Activated naive CD8-positive, alpha-beta T cell treated with anti-CD3 and anti-CD28 coated beads, Interleukin-2, amount 50 U/mL, for 16 hours (primary cell): ENCODE data around the gene GLCE.

Experiments
- DNase-seq: peaks from one replicate; pipeline ENCODE4 v3.0.0-alpha.2; 2020; ENCODE audit warnings: low read depth, low spot score

GLCE gene

GRCh38 chr15:69200832-69201745, 40.7 kb downstream of the GLCE start:
- no peak for DNase-seq

GRCh38 chr15:69206079-69206478, 45.6 kb downstream of the GLCE start:
- no peak for DNase-seq

- no peak for DNase-seq
Measured at GRCh38 chr15:69209661-69210060, 49.2 kb downstream of the GLCE start.

GRCh38 chr15:69210574-69210973, 50.1 kb downstream of the GLCE start:
- no peak for DNase-seq

- DNase-seq = no peak
Measured at GRCh38 chr15:69213786-69214185, 53.4 kb downstream of the GLCE start.

- DNase-seq = no peak
Measured at GRCh38 chr15:69215314-69216035, 55.0 kb downstream of the GLCE start.

- DNase-seq = no peak
Measured at GRCh38 chr15:69217381-69217780, 56.9 kb downstream of the GLCE start.

- no peak for DNase-seq
Measured at GRCh38 chr15:69219690-69220089, 59.3 kb downstream of the GLCE start.

GRCh38 chr15:69222002-69222474, 61.6 kb downstream of the GLCE start:
- no peak for DNase-seq

GRCh38 chr15:69223083-69223813, 62.8 kb downstream of the GLCE start:
- no peak for DNase-seq

- no peak for DNase-seq
Measured at GRCh38 chr15:69224383-69224782, 63.9 kb downstream of the GLCE start.

GRCh38 chr15:69225355-69226022, 65.1 kb downstream of the GLCE start:
- DNase-seq = no peak

GRCh38 chr15:69226023-69226355, 65.6 kb downstream of the GLCE start:
- DNase-seq = no peak

- no peak for DNase-seq
Measured at GRCh38 chr15:69232144-69232543, 71.7 kb downstream of the GLCE start.

- DNase-seq = no peak
Measured at GRCh38 chr15:69232765-69233164, 72.3 kb downstream of the GLCE start.

- no peak for DNase-seq
Measured at GRCh38 chr15:69234676-69235075, 74.2 kb downstream of the GLCE start.

GRCh38 chr15:69236505-69236904, 76.1 kb downstream of the GLCE start:
- no peak for DNase-seq

GRCh38 chr15:69237718-69238117, 77.3 kb downstream of the GLCE start:
- no peak for DNase-seq

GRCh38 chr15:69244798-69245197, 84.4 kb downstream of the GLCE start:
- DNase-seq = no peak

GRCh38 chr15:69253156-69253555, 92.7 kb downstream of the GLCE start:
- no peak for DNase-seq

- DNase-seq = no peak
Measured at GRCh38 chr15:69265347-69265955, 105.0 kb downstream of the GLCE start.
